Fibroblast of the aortic adventitia (primary cell): ENCODE results near the gene IQCF5. TPM values are rescaled to one million over a fixed set of nuclear protein-coding genes. Genes with fewer than 3 reads are reported as not detected.
"Not testable (repeated sequence)": the region's sequence is repeated elsewhere in the genome, so short reads cannot be mapped to it uniquely, and the experiment has no call there.

Experiments
- DNase-seq: peaks from one replicate; pipeline ENCODE4 v3.0.0-alpha.2; 2010; ENCODE audit warnings: low read depth
- H3K4me3 ChIP-seq: 2 replicates; pipeline ENCODE4 v1.5.1; 2011; ENCODE audit warnings: low read depth, mild to moderate bottlenecking, control low read depth, low read length, moderate library complexity
- total RNA-seq: library from RNA; depleted of rRNA; stranded (reverse); fragments of >200 nt; gene quantifications from 2 replicates; pipeline ENCODE4 v1.2.3, GENCODE V29; 2012; ENCODE audit warnings: low replicate concordance
- TF ChIP-seq, protein P1 (sequence below): IDR thresholded peaks from 2 replicates; pipeline ENCODE4 v1.5.1; 2011; ENCODE audit warnings: mild to moderate bottlenecking, low read length, control low read depth, inconsistent platforms; ENCODE audit not compliant: insufficient read depth

The IQCF5 gene
- not detected in 2 replicates for total RNA-seq

DNA sequence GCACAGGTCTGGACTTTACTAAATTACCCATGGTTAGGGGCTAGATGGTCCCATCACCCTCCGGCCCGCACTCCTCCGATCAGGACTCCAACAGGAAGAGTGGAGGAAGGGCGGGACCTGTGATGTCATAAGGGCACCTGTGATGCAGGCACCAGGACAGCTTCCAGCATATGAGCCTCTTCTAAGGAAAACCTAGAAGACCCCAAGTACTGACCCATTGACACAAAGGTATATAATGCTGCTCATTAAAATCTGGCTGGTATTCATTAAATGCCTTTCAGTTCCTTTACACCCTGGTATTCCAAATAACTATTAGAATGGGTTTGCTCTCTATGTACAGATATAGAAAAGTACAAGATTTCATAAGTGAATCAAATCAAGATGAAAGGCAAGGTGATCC, at the start of gene IQCF5:
IQCF5 (minus strand) TSS at position 101 of the 400 bp plus-strand sequence; CDS start at position 31, 70 bp downstream.
- H3K4me3 ChIP-seq, result no peak within 1 kb of the TSS
- TF ChIP-seq, protein P1, sequence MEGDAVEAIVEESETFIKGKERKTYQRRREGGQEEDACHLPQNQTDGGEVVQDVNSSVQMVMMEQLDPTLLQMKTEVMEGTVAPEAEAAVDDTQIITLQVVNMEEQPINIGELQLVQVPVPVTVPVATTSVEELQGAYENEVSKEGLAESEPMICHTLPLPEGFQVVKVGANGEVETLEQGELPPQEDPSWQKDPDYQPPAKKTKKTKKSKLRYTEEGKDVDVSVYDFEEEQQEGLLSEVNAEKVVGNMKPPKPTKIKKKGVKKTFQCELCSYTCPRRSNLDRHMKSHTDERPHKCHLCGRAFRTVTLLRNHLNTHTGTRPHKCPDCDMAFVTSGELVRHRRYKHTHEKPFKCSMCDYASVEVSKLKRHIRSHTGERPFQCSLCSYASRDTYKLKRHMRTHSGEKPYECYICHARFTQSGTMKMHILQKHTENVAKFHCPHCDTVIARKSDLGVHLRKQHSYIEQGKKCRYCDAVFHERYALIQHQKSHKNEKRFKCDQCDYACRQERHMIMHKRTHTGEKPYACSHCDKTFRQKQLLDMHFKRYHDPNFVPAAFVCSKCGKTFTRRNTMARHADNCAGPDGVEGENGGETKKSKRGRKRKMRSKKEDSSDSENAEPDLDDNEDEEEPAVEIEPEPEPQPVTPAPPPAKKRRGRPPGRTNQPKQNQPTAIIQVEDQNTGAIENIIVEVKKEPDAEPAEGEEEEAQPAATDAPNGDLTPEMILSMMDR, result no peak
- DNase-seq, result no peak

DNA sequence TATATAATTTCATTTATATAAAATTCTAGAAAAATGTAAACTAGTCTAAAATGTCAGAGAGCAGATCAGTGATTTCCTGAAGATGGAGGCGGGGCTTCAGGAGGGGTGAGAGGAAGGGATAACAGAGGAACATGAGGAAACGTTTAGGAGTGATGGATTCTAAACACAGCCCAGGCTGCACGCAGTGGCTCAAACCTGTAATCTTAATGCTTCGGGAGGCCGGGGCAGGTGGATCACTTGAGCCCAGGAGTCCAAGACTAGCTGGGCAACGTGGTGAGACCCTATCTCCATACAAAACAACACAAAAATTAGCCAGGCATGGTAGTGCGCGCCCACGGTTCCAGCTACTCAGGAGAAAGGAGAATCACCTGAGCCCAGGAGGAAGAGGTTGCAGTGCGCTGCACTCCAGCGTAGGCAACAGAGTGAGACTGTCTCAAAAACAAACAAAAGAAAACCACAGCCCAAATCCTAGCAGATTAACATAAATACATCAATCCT, 45.7 kb upstream of the IQCF5 start:
- H3K4me3 ChIP-seq, result no peak overlapping the region
- no peak for DNase-seq
- TF ChIP-seq, protein P1, result no peak

DNA sequence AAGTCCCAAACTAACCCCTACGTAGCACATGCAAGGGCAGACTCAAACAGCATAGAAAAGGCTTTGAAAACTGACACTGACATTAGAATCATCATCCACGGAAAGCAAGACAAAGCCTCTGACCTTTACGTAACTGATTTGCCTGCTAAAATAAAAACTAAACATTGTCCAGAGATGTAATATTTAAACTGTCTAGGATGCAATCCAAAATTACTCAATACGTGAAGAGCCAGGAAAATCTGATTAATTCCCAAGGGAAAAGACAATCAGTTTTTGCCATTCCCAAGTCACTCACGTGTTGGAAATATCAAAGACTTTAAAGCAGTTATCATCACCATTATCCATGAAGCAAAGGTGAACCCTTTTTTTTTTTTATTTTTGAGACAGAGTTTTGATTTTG, 41.0 kb upstream of the IQCF5 start:
- DNase-seq, result peak; percentile 43
- TF ChIP-seq, protein P1, result no peak
- H3K4me3 ChIP-seq, result no peak overlapping the region

DNA sequence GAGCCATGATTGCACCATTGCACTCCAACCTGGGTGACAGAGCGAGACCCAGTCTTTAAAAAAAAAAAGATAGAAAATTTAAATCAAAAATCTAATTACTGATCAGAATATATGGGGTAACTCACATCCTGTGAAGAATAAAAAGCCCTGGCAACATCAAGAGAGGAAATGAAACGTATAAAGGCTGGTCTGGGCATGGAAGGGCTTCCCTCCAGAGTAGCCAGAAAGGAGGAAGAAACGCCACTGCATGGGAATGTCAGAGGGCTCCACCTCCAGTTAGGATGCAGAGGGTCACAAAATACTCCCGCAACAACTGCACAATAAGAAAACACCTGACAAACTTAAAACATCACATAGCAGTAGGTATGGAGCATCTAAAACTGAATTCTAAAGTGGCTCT, 32.6 kb upstream of the IQCF5 start:
- TF ChIP-seq, protein P1, result no peak
- no peak overlapping the region for H3K4me3 ChIP-seq

DNA sequence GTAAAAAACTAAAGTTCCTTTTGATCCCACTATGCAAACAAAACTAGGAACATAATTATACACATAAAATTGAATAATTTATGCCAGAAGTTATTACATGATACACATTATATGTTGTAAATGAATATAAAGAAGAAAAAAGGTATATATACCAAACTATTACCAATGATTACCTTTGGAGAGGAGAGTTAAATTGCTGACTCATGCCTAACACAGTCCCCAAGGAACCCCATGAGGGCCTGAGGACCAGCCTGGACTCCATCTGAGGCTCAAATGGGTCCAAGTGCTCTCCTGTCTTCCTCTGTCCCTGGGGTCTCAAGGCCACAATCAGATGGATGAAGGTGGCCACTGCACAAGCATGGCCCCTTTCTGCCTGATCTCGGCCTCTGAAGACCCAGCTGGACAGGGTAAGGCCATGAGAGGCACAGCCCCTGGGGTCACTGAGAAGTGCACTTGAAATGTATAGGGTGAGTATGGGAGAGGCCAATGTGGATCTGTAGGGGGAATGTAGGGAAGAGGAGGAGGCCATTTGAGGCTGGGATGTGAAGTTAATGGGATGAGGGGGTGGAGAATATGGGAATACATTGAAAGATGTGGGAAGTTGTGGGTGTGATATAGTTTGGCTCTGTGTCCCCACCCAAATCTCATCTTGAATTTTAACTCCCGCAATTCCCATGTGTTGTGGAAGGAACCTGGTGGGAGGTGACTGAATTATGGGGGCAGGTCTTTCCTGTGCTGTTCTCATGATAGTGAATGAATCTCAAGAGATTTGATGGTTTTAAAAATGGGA, 28.8 kb upstream of the IQCF5 start:
- DNase-seq, result no peak
- H3K4me3 ChIP-seq, result no peak overlapping the region
- TF ChIP-seq, protein P1, result no peak

More for the DNA sequence above, 32.6 kb upstream of the IQCF5 start:
- DNase-seq, result no peak

DNA sequence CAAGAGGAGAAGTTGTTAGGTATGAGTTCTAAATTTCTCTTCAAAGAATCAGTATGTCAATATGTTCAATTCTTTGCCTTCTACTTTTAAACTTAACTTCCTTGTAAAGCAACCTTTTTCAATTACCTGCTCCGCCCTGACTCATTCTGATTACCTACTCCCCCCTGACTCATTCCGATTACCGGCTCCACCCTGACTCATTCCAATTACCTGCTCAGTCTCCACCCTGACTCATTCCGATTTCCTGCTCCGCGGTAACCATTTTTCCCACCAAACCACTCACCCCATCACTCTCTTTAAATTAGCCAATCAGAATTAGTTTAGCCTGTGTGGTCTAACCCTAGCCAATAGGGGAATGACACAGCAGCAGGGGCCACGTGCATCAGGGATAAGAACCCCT, 27.0 kb upstream of the IQCF5 start:
- DNase-seq, H3K4me3 ChIP-seq: not testable (repeated sequence)

DNA sequence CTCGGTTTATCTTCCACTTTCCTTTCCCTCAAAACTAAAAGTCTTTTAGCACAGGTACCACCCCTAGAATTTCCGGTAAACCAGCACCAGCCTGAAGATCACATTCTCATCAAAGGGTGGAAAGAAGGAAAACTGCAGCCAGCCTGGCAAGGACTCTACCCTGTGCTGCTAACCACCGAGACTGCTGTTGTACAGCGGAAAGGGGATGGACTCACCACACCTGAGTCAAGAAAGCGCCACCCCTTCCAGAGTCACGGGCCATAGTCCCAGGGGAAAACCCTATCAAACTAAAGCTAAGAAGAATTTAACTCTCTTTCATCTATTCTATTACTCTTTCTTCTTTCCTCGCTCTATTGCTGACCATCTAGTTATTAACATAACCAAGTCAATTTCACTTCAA, 24.6 kb upstream of the IQCF5 start:
- H3K4me3 ChIP-seq, DNase-seq: not testable (repeated sequence)

DNA sequence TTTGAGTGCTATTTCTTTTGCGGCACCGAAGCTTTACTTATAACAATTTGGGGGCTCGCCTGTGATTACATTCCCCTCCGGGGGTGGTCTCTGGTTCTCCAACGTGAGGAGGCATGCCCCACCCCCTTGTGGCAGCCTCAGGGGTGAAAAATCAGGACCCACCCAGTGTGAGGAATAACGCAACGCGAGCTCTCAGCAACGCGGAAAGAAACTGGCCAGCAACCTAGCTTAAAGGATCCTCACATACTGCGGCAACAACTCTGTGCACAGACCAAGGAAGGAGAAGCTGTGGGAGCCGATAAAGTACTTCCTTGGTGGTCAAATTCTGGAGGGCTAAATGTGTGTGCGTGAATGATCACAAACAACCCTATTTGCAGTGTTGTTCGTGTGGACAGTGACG, 22.0 kb upstream of the IQCF5 start:
- TF ChIP-seq, protein P1, result no peak
- DNase-seq, result no peak
- H3K4me3 ChIP-seq, result no peak overlapping the region
